UCSD-AML1 (cell line): ENCODE data around the gene MROH7.

Experiments used
- DNase-seq: peaks from one replicate; lab custom pipeline; 2025; ENCODE audit not compliant: unreplicated experiment; lab: John Stamatoyannopoulos, UW

Gene MROH7

DNA sequence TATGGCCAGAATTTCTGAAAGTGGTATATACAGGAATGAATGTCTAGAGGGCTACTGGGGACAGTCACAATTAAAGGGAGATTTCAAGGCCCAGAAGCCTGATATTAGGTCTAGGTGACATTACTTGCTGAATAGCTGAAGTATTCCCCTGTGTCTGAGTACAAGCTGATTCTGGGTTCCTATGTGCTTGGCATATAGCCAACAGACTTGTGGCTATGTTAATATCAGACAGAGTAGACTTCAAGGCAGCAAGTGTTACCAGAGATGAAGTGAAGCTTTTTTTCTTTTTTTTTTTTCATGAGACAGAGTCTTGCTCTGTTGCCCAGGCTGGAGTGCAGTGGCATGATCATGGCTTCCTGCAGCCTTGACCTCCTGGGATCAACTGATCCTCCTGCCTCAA, 82.4 kb downstream of the MROH7 start:
- no peak for DNase-seq

DNA sequence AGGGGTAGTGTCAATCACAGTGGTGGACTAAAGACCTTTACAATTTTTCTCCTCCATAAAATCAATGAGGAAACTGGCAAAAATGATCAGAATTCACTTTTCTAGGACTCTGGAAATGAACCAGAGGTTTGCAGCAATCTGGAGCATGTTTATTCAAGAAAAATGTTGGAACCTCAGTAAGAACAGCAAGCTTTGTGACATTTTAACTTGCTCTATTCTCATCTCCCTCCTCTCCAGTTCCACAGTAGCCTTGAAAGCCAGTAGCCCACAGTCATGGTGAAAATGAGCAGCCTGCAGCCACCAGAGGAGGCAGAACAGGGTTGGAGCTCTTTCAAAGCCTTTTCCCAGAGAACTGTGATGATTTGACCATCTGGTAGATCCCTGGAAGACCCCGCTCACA, 83.2 kb downstream of the MROH7 start:
- DNase-seq, result no peak

- no peak for DNase-seq
These were observed 86.4 kb downstream of the MROH7 start for GRCh38 chr1:54728027-54728426.

DNA sequence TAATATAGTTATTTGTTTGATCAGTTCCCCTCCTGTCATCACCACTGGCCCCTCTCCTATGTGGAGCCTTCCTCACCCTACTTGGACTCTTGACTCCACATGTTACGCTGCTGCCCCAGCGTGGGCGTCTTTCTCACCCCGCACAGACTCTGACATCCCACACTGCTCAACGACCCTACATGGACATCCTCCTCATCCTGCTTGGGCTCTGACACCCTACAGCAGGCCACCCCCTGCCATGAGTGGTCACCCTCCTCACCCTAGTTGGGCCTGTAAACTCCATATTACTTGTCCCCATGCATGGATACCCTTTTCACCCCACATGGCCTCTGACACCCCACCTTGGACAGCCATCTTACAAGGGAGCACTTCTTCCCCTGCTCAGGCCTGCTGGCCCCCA, 95.1 kb downstream of the MROH7 start:
- no peak for DNase-seq

DNA sequence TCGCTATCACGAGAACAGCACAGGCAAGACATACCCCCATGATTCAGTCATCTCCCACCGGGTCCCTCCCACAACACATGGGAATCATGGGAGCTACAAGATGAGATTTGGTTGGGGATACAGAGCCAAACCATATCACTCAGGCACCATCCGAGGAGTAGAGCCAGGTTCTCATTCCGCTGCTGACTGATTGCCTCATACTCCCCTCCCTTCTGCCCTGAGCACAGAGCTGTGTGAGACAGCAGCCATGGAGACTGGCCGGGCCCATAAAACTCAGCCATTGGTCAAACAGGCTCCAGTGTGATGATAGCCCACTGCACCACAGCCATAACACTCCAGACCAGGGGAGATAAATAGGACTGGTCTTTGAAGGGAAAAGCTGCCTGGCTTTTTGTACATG, 96.7 kb downstream of the MROH7 start:
- no peak for DNase-seq

DNA sequence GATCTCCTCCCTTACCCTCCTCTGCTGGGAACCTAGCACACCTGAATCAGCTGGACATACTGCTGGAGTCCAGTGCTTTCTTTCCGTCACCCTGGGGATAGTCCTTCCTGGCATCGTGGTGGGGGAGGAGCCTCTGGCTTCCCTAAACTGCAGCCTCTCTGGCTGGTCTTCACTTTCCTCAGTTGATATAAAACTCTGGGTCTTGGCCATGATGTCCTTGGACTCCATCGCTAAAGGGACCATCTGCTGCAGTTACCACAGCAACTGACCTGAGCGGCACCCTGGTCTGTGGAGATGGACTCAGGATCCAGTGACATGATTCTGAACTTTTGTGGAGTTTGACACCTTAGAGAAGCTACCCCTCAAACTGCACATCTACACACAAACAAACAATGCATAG, 99.9 kb downstream of the MROH7 start:
- no peak for DNase-seq

DNA sequence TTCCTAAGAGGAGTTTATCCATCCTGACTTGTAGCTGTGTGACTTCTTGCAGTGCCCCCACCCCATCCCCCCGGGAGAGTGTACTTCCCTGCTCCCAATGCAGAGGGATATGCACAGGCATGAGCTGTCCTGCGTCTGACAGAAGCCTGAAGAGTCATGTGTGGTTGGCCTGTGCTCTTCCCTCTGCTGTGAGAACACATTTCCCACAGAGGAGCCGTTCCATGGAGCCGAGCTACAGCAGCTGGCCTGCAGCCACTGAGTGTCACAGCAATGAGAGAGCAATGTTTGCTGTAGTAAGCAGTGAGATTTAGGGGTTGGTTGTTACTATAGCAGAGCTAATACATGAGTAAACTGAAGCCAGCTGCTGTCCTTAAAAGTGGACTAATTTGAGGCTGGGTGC, 100.7 kb downstream of the MROH7 start:
- no peak for DNase-seq

GRCh38 chr1:54743416-54744226, 102.0 kb downstream of the MROH7 start:
- DNase-seq, result no peak

DNA sequence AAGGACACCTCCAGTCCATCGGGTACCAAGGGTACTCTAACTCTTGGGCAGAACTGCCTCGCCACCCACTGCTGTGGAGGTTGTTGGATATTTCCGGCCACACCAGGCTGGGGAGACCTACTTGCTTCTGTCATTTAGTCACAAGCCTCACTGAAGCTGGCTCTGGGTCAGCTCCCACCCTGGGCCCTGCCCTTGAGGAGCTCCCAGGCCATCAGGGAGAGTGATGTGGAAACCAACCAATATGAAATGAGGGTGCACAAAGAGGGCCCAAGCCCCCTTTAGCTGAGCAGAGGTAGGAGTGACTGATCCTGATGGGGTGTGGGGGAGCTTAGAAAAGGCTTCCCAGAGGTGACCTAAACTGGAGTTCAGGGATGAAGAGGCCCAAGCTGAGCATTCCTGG, 103.1 kb downstream of the MROH7 start:
- no peak for DNase-seq

- no peak for DNase-seq
These were observed 103.7 kb downstream of the MROH7 start for GRCh38 chr1:54745274-54745673.

GRCh38 chr1:54745864-54746263, 104.3 kb downstream of the MROH7 start:
- DNase-seq, result no peak

GRCh38 chr1:54748094-54748835, 106.7 kb downstream of the MROH7 start:
- DNase-seq, result no peak

- DNase-seq, result no peak
These were observed 109.0 kb downstream of the MROH7 start for GRCh38 chr1:54750596-54750995.

DNA sequence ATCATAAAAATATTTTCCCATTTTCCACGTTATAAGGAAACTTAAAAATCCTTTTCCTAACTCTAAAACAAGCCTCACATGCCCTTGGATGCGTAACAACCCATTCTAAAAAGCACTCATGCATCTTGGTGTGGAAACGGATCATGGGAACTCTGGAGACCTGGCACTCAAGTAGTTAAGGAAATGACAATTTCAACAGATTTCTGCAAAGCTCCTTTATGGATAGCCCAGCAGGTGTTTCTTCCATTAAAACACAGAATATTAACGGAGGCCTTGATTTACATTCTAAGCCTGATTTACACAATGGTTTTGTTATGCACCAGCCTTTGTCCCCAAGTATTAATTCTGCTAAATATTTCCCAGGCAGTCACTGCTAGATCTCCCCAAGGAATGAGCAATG, 109.8 kb downstream of the MROH7 start:
- no peak for DNase-seq

DNA sequence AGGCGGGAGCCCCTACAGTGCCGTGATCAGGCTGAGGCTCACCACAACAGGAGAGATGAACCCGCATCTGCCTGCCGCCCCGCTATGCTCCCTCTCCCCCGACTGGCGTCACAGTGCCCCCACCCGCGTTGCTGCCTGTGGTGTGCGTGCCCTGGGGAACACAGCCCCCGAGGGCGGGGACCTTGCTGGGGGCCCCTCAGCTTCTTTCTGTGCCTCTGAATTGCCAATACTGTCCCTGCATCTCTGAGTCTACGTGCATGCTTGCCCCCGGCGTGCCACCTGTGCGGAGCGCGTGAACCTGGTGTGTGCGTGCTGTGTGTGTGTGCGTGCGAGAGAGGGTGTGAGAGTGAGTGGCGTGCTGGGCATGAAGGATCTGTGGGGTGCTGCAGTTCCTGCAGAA, 112.5 kb downstream of the MROH7 start:
- DNase-seq, result no peak

DNA sequence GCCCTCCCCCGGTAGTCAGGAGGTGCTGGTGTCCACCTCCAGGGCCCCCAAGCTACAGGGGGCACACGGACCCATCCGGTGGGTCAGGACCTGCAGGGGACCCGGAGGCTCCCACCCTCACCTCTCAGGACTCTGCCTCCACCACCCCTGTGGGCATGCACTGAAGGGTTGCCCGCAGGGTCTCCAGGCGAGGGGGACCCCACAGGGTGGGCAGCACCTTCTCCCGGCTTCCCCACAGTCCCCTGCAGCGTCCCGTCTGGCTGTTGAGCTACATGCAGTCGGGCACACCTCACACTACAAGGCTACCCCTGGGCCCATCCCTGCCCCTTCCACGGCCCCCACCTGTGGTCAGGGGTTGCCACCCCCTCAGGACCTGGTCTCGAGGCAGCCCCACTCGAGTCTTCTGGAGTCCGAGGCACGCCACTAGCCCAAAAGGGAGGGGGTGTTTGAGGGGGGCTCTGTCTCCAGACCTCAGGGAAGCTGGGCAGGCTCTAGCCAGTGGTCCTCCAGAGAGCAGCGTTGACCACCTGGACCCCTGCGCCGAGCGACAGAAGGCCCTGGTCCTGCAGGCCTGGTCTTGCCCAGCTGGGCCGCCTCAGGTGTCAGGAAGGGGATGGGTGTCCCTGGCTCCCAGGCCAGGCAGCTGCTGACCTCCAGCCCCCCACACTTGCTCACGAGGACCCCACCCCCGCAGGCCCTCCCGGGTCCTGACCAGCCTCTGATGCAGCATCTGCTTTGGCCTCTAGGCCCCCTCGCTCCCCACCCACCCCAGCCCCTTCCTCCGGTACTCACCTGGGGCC, 113.1 kb downstream of the MROH7 start:
- no peak for DNase-seq

- no peak for DNase-seq
These were observed 116.2 kb downstream of the MROH7 start for GRCh38 chr1:54757833-54758232.

DNA sequence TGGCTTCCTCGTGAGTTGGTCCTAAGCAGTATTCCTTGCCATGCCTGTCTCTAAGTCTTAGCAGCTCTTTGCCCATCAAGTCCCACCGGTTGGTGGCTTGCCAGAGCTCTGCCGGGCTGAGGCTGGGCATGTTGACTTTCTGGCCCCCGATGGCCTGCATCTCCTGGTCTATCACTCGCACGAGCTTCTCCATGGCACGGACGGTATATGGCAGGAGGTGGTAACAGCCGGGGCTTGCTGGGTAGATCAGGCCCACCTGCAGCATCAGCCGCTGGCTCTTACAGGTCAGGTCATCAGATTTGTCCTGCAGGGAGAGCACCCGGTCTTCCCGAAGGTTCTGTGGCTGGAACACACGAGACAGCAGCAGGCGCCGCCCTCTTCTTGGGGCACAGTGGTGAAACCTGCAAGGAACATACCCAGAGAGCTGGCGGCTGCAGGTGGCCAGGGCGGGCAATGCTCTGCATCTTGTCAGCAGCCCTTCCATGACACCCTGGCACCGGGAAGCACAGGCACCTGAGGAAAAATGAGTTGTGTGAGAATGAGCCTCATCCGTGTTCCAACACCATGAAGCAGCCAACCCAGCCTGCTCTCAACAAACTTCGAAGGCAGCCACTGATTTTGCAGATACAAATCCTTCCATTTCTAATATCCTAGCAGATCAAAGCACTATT, 117.2 kb downstream of the MROH7 start:
- DNase-seq, result no peak
